ENCODE measurements around the gene OVAAL.

DNA sequence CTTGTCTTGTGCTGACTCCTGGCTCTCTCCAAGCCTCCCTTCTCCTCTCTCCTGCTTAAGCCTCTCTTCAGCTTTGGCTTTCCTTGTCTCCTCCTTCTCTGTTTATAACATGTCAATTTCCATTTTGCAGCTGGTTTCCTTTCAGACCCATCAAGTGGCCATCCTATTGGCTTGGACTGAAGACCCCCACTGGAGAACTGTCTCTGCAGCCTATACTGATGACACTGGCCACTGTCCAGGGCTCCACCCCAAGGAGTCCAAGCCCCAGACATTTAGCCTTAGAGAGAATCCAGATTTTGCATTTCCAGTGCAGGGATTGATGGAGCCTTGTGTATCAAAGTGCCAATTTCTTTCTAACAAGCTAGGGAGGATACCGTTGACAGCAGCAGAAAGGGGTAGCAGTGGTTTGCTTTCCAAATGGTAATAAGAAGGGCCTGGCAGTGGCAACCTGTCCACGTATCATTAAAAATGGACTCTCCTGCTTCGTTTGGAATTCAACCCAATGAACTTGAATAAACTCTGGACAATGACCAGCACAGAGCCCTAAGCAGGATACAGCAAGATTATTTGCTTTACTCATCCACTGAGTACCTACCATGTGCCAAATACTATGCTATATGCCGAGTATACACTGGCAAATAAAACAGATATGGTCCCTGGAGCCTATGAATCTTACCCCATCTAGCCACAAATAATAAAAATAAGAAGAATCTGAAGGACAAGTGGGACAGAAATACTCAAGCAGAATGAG lies 6.5 kb downstream of the OVAAL start:
- TF ChIP-seq, protein P1, sequence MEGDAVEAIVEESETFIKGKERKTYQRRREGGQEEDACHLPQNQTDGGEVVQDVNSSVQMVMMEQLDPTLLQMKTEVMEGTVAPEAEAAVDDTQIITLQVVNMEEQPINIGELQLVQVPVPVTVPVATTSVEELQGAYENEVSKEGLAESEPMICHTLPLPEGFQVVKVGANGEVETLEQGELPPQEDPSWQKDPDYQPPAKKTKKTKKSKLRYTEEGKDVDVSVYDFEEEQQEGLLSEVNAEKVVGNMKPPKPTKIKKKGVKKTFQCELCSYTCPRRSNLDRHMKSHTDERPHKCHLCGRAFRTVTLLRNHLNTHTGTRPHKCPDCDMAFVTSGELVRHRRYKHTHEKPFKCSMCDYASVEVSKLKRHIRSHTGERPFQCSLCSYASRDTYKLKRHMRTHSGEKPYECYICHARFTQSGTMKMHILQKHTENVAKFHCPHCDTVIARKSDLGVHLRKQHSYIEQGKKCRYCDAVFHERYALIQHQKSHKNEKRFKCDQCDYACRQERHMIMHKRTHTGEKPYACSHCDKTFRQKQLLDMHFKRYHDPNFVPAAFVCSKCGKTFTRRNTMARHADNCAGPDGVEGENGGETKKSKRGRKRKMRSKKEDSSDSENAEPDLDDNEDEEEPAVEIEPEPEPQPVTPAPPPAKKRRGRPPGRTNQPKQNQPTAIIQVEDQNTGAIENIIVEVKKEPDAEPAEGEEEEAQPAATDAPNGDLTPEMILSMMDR (conservative IDR thresholded peaks at IDR 0.05 in 1 of 2, IDR thresholded peaks at IDR 0.05 in 1 of 2; ENCODE audit: low read depth in 1 of 2, low read length in 2 of 2), result no peak
- no peak for TF ChIP-seq EZH2 (IDR thresholded peaks at IDR 0.05; ENCODE audit: low read length, missing control alignments)

Measured in fibroblast of lung (primary cell).